ENCODE measurements around the gene MYRIP.
"Not testable (repeated sequence)": the region's sequence is repeated elsewhere in the genome, so short reads cannot be mapped to it uniquely, and the experiment has no call there.

MYRIP gene

DNA sequence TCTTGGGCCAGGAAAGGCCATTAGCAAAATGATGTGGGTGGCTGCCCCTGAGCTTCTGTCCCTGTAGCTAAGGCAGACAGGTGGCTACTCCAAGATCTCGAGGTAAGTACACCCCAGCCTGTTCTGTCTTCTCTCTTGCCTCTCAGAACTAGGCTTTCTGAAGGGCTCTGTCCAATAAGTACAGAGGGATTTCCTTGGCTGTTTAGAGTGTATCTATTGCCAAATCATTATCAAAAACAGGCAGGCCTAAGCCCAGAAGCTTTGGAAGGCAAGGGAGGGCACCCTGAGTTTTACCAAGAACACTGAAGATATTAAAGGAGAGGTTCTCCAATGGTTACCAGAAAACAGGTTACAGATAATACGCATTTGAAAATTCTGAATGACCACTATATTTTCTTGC lies 156.6 kb downstream of the MYRIP start:
- DNase-seq (ENCODE audit: low read depth in 2 of 2), result no peak

DNA sequence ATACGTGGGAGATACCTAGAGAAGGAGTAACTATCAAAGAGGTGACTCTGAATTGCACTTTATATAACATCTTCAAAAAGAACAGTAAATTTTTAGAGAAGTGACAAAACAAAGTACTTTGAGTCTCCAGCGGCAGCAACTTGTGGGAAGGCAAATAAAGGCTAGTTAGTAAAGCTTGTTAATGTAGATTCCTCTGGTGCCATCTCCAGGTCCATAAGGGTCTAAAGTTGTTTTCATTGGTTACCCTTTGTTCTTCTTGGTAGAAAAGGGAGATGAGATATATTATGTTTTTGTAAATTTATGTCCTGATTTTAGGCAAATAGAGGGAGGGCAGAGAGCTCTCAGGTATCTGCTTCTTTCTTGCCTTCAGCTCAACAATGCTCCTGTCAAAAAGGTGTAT lies 161.6 kb downstream of the MYRIP start:
- DNase-seq (ENCODE audit: low read depth in 2 of 2), result no peak

DNA sequence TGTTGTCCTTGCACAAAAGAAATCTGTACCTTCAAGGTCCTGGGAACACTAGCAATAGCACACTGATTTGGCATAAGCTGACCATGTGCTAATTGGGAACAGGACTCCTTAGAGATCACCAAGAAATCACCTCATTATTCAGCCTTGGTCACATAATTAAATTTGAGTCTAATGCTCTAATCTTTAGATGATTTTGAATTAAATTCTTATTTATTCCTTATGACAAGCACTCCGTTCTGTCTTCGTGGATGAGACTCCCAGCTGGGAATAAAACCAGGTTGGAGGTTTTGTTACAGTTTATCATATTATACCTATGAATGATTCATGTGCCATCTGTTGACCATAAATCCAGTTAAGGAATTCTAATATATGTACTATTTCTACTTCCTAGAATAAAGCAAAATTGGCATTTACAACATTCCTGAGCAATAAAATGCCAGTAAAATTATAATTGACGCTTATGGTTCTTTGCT lies 162.2 kb downstream of the MYRIP start:
- DNase-seq (ENCODE audit: low read depth in 2 of 2), result no peak

DNA sequence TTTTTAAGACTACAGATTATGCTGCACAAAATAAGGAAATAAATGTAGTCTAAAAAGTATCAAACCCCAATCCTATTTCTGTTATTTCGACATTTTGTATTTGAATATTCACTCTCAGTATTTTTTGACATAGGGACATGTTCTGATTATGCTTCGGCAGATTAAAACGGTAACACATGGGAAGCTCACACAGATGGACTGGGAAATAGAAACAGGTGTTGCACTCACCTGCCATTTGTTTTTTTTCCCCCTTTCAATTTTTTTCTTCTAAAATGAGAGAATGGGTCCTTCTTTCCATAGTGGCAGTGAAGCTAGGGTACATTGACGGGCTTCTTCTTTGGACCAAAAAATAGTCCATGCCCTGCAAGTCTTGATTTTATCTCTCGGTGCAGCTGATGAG lies 163.1 kb downstream of the MYRIP start:
- no peak for DNase-seq (ENCODE audit: low read depth in 2 of 2)

DNA sequence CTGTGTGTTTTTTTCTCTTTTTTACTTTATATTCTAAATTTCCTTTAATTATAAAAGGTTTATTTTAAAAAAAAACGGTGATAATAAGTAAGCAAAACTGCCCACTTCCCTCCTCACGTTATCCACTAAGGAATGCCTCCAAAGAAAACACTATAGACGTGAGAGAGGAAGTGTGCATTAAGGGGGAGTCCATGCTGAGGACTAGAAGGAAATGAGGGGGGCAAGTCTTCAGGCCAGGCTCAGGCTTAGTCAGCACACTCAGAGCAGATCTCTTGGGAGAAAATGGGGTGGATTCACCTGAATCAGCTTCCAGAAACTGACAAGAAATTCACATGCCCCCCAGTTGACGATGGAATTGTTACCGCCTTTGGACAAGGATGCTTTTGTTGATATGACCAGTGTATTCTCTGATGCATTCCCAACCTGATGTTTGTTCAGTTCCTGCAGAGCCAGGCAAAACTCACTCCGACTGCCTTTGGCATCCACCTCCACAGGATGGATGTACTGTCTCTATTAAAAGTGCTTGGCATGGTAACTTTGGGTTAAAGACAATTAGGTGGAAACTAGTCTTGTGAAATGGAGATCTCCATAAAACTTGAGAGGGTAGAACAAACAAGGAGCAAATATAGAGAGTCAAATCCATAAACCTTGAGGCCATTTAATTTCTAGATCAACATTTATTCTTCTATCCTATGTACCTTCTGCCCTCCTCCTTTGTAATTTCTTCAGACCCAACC lies 167.8 kb downstream of the MYRIP start:
- DNase-seq (ENCODE audit: low read depth in 2 of 2), result no peak

GRCh38 chr3:39978308-39978707 lies 168.9 kb downstream of the MYRIP start:
- DNase-seq (ENCODE audit: low read depth in 2 of 2), result no peak

DNA sequence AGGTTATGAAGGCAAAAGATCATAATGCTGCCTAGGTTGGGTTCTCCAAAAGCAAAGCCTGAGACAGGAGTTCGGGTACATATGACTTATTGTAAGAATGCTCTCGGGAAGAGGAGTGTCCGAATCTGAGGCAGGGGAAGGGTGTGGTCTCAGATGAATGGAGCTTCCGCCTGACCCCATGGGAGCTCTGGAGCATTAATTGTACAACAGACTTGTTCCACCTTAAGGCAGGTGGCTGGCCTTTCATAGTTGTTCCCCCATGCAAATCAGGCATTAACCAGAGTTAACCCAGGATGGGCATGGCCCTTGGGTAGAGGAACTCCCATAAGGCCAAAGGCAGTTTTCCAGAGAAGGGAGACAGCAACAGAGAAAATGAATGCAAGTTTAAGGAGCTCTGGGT lies 170.6 kb downstream of the MYRIP start:
- no peak for DNase-seq (ENCODE audit: low read depth in 2 of 2)

DNA sequence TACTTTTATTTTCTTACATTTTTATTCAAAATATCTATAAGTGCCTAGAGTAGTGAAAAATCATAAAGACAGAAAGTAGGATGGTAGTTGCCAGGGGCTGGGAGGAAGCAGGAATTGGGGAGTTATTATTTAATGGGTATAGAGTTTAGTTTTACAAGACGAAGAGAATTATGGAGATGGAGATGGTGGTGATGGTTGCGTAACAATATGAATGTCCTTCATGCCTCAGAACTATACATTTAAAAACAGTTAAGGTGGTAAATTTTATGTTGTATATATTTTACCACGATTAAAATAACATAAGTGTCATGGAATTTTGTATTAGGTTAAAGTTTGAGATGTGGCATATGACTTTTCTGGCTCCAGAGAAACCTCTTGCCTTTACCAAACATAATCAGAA lies 171.4 kb downstream of the MYRIP start:
- DNase-seq (ENCODE audit: low read depth in 2 of 2), result no peak

DNA sequence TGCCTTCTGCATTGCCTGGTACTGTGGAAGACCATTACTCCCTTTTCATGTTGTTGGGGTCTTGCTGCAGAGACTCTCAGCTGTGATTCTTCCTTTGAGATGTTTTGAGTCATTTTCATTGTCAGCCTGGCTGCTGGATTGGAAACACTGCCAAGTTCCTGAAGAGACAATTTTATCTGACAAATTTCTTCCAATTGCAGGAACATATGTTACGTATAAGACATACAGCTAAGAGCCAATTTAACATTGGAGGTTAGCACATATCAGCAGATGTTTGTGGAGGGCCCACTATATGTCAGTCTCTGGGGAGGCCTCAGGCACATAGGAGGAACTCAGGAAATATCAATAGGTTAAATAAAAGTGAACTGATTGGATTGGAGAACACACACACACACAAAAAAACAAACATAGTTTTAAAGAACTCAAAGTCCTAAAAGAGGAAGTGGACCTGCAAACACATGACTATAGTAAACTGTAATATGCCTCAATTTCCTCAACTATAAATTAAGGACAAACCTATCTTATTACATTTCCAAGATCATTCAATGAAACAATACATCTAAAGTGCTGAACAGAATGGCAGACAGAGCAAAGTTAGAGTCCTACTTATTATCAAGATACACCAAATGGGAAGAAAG lies 172.3 kb downstream of the MYRIP start:
- DNase-seq (ENCODE audit: low read depth in 2 of 2), result no peak

GRCh38 chr3:39982665-39983357 lies 173.4 kb downstream of the MYRIP start:
- no peak for DNase-seq (ENCODE audit: low read depth in 2 of 2)

DNA sequence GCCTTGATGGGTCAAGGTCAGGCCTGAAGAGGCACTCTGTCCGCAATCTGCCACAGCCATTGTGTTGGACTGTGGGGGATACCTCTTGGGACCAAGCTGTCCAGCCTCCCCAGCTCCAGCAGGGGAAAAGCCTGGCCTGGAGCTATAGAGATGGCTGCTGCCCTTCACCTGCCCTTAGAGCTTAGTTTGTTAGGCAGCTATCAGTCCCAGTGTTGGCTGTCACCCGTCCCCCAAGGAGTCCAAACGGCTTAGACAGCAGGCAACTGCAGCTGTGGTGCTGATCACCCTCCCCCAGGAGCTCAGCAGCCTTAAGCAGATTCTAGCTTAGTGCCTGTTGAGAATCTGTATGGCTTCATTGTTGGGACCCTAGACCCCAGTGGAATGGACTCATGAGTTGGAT lies 180.3 kb downstream of the MYRIP start:
- no peak for DNase-seq (ENCODE audit: low read depth in 2 of 2)

DNA sequence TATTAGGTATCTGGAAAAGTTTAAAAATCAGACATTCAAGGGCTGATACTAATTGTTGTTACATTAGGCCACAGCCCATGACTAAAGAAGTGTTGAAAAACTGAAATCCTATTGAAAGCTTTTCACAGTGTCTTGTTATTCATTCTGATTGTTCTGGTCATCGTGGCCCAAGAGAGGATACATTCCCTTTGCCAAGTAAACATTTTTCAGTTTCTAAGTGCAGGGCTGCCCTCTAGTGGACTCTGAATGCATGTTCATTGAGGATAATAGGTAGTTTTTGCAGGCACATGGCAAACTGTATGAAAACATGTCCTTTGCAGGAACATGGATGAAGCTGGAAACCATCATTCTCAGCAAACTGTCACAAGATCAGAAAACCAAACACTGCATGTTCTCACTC lies 181.1 kb downstream of the MYRIP start:
- DNase-seq (ENCODE audit: low read depth in 2 of 2), result peak in 1 of 2 experiments; percentile 5

DNA sequence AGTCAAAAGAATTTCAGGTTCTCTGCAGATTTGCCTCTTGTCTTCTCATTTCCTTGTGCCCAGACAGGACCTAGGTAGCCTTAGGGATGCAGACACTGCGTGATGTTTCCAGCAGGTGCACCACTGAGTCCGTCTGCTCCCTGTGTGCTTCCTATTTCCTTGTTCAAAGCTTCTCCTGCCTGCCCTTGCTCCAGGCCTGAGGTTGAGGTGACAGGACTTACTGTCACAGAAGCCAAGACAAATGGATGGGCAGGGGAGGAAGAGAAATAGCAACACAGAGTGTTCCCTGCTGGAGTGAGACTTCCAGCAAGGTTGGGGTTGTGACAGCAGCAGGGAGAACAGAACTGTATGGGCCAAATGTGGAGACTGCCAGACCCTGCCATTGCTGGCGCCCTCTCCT lies 199.4 kb downstream of the MYRIP start:
- DNase-seq (ENCODE audit: low read depth in 2 of 2), result no peak

GRCh38 chr3:40009991-40010390 lies 200.6 kb downstream of the MYRIP start:
- DNase-seq (ENCODE audit: low read depth in 2 of 2), result no peak

- DNase-seq (ENCODE audit: low read depth in 2 of 2), result no peak
These were observed 203.0 kb downstream of the MYRIP start for GRCh38 chr3:40012381-40012780.

GRCh38 chr3:40016391-40016790 lies 207.0 kb downstream of the MYRIP start:
- DNase-seq (ENCODE audit: low read depth in 2 of 2), result no peak

GRCh38 chr3:40018369-40018768 lies 209.0 kb downstream of the MYRIP start:
- DNase-seq (ENCODE audit: low read depth in 2 of 2), result no peak

GRCh38 chr3:40019376-40019775 lies 210.0 kb downstream of the MYRIP start:
- DNase-seq (ENCODE audit: low read depth in 2 of 2), result no peak

DNA sequence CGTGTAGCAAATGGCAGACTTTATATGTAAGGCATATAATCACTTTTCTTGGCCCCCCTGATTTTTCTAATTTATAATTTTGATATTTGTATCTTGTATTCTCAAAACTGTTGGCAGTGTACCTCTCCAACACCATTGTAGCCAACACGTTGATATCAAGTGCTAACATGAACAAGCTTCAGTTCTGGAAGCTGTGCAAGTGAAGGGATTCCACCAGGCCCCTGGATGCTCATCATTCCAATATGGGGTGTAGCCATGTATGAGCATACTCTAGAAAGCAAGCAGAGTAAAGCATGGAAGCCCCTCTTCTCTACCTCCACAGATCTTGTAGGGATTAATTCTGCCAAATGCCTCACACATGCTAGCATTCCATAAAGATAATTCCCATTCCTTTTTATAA lies 211.3 kb downstream of the MYRIP start:
- no peak for DNase-seq (ENCODE audit: low read depth in 2 of 2)

GRCh38 chr3:40021338-40021737 lies 211.9 kb downstream of the MYRIP start:
- no peak for DNase-seq (ENCODE audit: low read depth in 2 of 2)

DNA sequence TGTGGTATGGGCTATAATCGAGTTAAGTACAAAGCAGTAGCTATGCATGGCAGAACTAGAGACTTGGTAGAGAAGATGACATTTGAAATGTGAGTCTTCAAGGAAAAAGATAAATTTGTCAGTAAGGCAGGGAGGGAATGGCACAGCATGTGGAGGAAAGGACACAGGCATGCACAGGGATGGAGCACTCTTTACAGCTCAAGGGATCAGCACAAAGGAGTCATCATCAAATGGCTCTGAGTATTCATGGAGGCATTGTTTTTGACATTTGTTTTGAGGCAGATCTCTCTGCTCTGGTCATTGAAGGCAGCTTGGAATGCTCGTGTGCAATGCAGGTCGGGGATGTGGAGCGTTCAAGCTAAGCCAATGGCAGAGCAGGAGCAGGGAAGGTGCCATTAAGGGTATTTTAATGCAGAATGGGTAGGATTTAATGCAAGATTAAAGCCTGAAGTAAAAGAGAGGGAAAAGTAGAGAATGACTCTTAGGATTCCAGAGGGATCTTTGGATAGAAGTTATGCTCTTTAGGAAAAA lies 213.0 kb downstream of the MYRIP start:
- no peak for DNase-seq (ENCODE audit: low read depth in 2 of 2)

GRCh38 chr3:40024526-40024925 lies 215.1 kb downstream of the MYRIP start:
- no peak for DNase-seq (ENCODE audit: low read depth in 2 of 2)

DNA sequence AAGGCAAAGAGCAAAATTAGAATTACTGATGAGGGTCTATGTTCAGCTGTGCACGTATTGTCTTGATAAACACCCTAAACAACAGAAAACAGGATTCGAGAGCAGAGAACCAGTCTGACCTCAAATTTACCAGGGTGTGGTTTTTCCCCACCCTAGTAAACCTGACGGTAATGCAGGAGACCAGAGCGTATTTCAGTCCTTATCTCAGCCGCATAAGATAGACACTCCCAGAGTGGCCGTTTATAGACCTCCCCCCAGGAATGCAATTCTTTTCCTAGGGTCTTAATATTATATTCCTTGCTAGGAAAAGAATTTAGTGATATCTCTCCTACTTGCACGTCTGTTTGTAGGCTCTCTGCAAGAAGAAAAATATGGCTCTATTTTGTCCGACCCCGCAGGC lies 216.5 kb downstream of the MYRIP start:
- not testable (repeated sequence) for DNase-seq (ENCODE audit: low read depth in 2 of 2)

Data from fibroblast of skin of left biceps (primary cell).